HK-2 (cell line): Measurements from ENCODE around the gene ARMC9.
"Not testable (repeated sequence)": the region's sequence is repeated elsewhere in the genome, so short reads cannot be mapped to it uniquely, and the experiment has no call there.

Experiments
- DNase-seq: peaks from one replicate; pipeline ENCODE4 v3.0.0-alpha.2; 2018; ENCODE audit not compliant: unreplicated experiment

ARMC9 gene

GRCh38 chr2:231287696-231288095 is 89.3 kb downstream of the ARMC9 start:
- no peak for DNase-seq

DNA sequence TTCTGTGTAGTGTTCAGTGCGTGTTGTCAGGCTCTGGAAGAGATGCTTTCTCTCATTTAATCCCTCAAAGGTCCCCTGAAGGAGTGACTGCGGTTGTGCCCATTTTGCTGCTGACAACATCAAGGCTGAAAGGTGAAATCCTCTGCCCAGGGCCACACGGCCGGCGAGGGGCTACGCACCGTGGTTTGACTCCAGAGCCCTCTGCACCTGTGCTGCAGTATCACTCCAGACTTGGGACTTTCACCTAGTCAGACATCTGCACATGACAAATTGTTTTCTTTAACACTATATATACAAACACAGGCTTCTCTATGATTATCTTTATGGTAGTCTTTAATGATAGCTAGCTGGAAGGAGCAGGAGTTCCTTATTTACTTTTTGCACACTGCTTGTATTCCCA is 90.2 kb downstream of the ARMC9 start:
- no peak for DNase-seq

DNA sequence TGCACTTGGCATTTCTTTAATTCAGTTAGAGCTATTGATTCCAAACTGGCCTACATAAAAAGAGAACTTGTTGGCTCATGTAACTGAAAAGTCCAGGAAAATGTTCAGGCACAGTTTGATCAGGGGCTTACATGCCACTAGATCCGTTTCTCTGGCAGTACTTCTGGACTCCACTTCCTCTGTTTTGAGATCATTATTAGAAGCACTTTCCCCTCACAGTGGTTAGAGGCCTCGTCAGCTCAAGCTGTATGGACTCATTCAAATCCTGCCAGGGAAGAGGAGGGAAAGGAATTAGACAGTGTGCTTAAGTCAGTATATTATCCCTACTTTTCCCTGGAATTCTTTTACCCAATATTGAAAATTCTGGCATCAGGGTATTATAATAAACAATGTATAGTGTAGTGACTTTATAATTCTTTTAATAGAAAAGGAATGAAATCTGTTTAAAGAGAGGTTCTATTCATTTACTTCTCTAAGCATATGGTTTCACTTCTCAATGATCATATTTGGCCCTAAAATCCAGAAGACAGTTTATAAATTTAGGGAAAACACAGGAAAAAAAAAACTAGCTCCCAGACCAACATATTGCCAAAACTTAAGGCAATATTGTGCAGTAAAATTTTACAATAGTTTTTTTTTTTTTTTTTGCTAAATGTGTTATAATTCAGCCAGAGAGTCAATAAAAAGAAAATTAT is 92.0 kb downstream of the ARMC9 start:
- no peak for DNase-seq

DNA sequence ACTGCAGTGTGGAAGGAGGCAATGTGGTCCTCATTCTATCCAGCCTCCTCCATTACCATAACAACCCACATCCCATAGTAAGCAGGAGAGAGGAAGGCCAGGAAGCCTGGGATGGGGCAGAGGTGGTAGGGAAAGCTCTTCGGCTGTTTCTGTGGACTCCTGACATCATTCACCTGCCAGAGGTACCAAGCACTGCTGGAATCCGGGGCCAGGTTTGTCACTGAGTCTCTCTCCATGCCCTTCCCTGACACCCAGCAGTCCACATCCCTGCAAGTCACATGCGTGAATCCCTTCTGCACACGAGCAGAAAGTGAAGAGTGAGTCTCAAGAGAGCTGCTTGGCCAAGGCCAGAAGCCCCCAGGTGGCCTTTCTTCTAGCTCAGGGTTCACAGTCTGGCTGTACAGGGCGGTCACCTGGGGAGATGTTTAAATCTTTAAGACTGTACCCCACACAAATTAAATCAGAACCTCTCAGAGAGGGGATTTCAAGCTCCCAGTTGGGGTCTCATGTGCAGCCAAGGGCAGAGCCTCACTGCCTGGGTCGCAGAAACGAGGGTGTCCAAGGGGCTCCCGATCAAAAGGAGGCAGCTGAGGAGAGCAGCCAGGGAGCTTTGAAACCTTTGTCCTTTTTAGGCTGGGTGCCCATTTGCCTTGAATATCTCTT is 94.2 kb downstream of the ARMC9 start:
- DNase-seq = no peak

DNA sequence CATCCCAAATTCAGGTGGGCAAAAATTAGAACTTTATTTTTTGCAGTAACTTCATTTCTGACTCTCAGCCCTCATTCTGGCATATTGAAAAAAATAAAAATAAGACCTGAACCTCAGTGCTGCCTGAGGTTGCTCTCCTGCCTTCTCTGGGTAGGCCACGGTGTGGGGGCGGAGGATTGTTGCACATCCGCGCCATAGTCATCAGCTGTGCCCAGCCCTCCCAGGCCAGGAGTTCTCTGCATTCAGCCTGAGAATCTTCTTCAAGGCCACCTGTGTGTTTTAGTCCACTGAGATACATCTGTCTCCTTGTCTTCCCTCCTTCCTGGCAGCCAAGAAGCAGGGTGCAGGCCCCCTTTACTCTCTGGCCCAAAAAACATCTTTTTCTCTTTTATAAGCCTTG is 94.7 kb downstream of the ARMC9 start:
- DNase-seq = no peak

- no peak for DNase-seq
Observed at GRCh38 chr2:231294116-231294515, 95.7 kb downstream of the ARMC9 start.

GRCh38 chr2:231294571-231295362 is 96.3 kb downstream of the ARMC9 start:
- no peak for DNase-seq

- no peak for DNase-seq
Observed at GRCh38 chr2:231295363-231295655, 96.9 kb downstream of the ARMC9 start.

- no peak for DNase-seq
Observed at GRCh38 chr2:231296401-231296974, 98.1 kb downstream of the ARMC9 start.

DNA sequence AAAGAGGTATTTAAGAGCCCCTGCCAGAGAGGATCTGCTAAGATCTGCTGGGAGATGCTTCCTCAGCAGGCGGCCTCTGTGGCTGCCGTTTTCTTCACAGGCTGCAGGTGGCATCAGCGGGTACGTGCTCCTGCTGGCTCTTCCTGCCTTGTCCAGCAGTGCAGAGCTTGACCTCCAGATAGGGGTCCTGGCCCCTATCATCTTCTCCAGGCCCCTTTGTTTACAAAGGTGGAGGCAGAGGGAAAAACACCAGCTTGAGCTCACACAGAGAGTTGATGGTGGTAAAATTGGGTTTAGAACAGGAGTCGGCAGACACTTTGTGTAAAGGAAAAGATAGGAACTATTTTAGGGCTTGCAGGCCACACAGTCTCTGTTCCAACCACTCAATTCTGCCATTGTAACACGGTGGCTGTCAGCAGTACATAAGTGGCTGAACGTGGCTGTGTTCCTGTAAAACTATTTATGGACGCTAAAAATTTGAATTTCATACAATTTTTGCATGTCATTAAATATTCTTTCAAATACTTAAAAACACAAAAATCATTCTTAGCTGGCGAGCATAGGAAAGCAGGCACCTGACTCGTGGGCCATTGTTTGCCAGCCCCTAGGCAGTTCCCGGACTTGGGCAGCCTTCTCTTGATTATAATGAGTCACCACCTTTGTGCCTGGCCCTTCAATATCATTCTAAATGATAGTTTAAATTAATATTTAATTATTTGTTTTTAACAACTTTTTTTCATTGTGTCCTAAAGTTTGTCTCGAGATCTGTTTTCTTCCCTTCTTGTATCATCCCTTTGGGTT is 98.9 kb downstream of the ARMC9 start:
- DNase-seq = peak; percentile 51

GRCh38 chr2:231298091-231298490 is 99.7 kb downstream of the ARMC9 start:
- DNase-seq = no peak

DNA sequence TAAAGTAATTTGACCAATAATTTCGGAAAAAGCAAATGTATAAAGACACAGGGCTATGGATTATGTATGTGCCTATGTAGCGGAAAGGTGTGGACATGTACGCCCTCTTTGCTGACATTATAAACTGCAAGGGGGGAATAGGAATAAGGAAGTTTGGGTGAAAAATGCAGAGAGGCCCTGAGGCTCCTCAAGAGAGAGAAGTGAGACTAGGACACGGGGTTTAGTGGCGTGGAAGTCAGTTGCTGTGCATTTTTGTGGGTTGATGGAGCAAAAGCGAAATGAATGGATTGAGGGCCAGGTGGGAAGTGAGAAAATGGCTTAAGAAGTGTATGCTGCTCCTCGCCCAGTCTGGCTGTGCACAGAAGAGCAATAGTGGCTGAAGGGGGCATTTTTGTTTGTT is 100.8 kb downstream of the ARMC9 start:
- DNase-seq = no peak

DNA sequence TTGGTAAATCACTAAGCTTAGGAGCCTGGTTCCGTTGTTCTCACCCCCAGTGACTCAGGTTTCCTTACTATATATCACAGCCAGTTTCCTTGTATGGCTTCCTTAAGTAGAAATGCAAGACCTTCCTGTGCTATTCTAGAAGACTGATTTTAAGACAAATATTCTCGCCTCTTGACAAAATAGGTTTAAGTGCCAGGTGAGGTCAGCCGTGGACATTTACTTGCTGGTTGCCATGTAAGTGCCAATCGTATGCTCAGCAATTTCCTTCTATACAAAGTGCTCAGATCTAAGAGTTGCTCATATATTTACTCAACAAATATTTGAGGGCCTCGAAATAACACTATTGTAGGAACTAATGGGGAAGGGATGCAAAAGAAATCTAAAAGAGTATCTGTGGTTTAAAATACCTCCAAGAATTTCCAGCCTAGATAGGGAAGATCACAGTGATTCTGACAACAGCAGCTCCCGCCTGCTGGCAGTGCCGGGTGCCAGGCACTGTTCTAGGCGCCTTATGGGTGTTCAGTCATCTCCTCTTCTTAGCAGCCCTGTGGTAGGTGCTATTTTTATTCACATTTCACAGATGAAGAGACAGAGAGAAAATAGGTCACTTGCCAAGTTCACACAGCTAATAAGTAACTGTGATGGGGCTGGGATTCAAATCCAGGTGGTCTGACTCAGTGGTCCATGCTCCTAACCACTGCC is 101.7 kb downstream of the ARMC9 start:
- DNase-seq = peak; percentile 17

GRCh38 chr2:231300722-231301076 is 102.3 kb downstream of the ARMC9 start:
- no peak for DNase-seq

- not testable (repeated sequence) for DNase-seq
Observed at GRCh38 chr2:231304259-231304658, 105.8 kb downstream of the ARMC9 start.

DNA sequence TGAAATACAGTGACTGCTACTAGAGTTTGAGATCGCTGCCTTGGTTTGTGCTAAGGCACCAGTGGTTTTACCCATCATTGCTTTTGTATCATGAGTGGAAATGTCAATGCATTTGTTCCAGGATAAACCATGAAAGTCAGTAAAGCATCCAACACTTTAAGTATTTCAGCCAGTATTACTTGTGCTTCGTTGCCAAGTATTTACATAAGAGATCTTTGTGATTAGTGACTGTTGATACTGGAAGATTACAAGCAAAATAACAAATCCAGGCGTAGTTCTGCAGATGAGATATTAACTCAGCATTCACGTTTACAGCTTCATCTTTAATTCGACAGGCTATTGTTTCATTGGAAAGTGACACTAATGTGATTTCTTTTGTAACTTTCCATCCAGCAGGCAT is 106.8 kb downstream of the ARMC9 start:
- no peak for DNase-seq

- DNase-seq = no peak
Observed at GRCh38 chr2:231306791-231307393, 108.5 kb downstream of the ARMC9 start.

- no peak for DNase-seq
Observed at GRCh38 chr2:231308219-231308618, 109.8 kb downstream of the ARMC9 start.

- peak; percentile 43 for DNase-seq
Observed at GRCh38 chr2:231308631-231309428, 110.4 kb downstream of the ARMC9 start.

DNA sequence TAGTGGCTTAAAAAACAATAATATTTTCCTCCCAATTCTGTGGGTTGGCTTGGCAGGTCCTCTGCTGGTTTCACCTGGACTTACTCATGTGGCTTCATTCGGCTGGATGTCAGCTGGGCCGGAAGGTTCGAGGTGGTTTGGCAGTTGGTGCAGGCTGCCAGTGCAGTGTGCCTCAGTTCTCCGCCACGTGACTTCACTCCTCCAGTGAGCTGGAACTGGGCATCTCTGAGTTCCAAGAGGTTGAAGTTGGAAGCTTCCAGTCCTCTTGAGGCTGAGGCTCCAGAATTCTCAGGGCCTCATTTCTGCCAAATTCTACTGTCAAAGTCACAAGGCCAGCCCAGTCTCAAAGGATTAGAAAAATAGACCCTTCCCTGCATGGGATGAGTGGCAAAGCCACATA is 113.6 kb downstream of the ARMC9 start:
- DNase-seq = no peak
